H1 (cell line): ENCODE data around the gene HUWE1.

ENCODE experiments used
- CHD2 ChIP-seq: IDR thresholded peaks from 2 replicates; pipeline ENCODE4 v1.6.1; 2012; ENCODE audit warnings: low read length, improper control_type of control experiment
- CTCF ChIP-seq, 3 experiments: IDR thresholded peaks; 1 replicate in 2 of 3; 2 replicates in 1 of 3; pipeline versions ENCODE4 v1.5.1 to v1.6.1; 2011; ENCODE audit warnings: low read length in 3 of 3, mild to moderate bottlenecking in 3 of 3, inconsistent platforms in 2 of 3, low read depth in 1 of 3, moderate library complexity in 1 of 3; ENCODE audit not compliant: insufficient read depth in 1 of 3; ENCODE audit errors: control extremely low read depth in 1 of 3
- GTF2F1 ChIP-seq: IDR thresholded peaks from 2 replicates; pipeline ENCODE4 v1.6.1; 2012; ENCODE audit warnings: low read depth, low read length, improper control_type of control experiment, borderline replicate concordance
- MAX ChIP-seq: IDR thresholded peaks from 2 replicates; pipeline ENCODE4 v1.6.1; 2012; ENCODE audit warnings: inconsistent platforms
- POLR2A ChIP-seq, 2 experiments: IDR thresholded peaks; 1 replicate in 1 of 2; 2 replicates in 1 of 2; pipeline ENCODE4 v1.6.1; 2011; ENCODE audit warnings: low read depth in 2 of 2, low read length in 2 of 2, mild to moderate bottlenecking in 2 of 2; ENCODE audit errors: control extremely low read depth in 1 of 2
- POLR2AphosphoS5 ChIP-seq: IDR thresholded peaks from 2 replicates; pipeline ENCODE4 v1.6.1; 2011; ENCODE audit warnings: low read depth, low read length
- POU5F1 ChIP-seq: IDR thresholded peaks from 2 replicates; pipeline ENCODE4 v1.6.1; 2011; ENCODE audit warnings: low read depth, mild to moderate bottlenecking, low read length, moderate library complexity
- TAF1 ChIP-seq: IDR thresholded peaks from 2 replicates; pipeline ENCODE4 v1.6.1; 2011; ENCODE audit warnings: mild to moderate bottlenecking, low read depth, low read length
- TEAD4 ChIP-seq: IDR thresholded peaks from 2 replicates; pipeline ENCODE4 v1.6.1; 2012; ENCODE audit warnings: low read depth, low read length, inconsistent platforms, mixed read lengths
- ZNF274 ChIP-seq: IDR thresholded peaks from 2 replicates; pipeline ENCODE4 v1.7.0; 2012; ENCODE audit warnings: low read length, borderline replicate concordance; ENCODE audit errors: extremely low read depth

GRCh38 chrX:53732797-53733196 is 46.3 kb upstream of the HUWE1 start:
- TF ChIP-seq CHD2 = no peak
- TF ChIP-seq TEAD4 = no peak
- no peak for TF ChIP-seq POLR2AphosphoS5
- no peak for TF ChIP-seq MAX
- no peak for TF ChIP-seq POU5F1
- TF ChIP-seq GTF2F1 = no peak
- no peak for TF ChIP-seq TAF1
- TF ChIP-seq POLR2A (IDR thresholded peaks at IDR 0.05; ENCODE audit: control extremely low read depth in 1 of 2, low read depth in 2 of 2, low read length in 2 of 2) = no peak
- no peak for TF ChIP-seq CTCF (IDR thresholded peaks at IDR 0.05; ENCODE audit: control extremely low read depth in 1 of 3, insufficient read depth in 1 of 3, low read depth in 1 of 3, low read length in 3 of 3)
- TF ChIP-seq ZNF274 = no peak
